ENCODE data around the gene ZDHHC12.

Gene ZDHHC12, protein sequence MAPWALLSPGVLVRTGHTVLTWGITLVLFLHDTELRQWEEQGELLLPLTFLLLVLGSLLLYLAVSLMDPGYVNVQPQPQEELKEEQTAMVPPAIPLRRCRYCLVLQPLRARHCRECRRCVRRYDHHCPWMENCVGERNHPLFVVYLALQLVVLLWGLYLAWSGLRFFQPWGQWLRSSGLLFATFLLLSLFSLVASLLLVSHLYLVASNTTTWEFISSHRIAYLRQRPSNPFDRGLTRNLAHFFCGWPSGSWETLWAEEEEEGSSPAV

DNA sequence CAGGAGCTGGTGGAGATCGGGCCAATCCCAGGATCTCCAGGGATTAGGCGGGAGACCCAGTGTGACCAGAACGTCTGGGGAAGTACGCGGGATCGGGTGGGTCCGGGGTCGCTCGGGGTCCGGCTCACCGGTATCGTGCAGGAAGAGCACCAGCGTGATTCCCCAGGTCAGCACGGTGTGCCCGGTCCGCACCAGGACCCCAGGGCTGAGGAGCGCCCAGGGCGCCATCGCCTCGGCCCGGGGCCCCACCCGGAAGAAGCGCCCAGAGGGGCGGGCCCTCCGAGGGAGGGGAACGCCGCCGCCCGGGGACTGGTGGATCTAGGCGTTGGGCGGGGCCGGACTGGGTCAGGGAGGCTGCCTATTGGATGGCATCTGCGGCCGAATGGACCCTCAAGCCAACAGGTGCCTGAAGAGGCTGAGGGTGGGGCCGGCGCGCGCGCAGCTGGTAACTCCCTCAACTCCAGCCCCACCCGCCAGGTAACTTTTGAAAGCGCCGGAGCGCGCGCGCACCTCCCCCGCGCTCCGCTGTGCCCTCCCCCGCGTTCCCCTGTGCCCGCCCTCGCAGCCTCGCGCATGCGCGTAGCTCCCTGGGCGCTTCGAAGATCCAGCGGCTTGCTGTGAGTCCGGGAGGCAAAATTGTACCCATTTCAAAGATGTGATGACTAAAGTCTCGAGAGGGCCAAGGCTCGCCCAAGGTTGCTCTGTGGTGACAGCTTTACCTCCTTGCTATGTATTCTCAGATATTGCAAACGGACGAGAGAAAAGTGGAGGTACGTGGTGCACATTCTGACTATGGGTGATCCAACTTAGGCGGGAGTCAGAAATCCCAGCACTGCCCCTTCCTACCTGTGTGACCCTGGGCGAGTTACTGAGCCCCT is at the start of gene ZDHHC12:
TSS of gene ZDHHC12 (minus strand) at position 262 of the 878 bp plus-strand sequence. CDS start at position 228, 34 bp downstream.
- peak within 1 kb of the TSS; percentile 84 for H3K9ac ChIP-seq (ENCODE audit: low read depth, low read length)
- H3K36me3 ChIP-seq (ENCODE audit: insufficient read depth, low read depth, low read length), result peaks cover 13% of the 10 kb centered on the region
- H3K4me3 ChIP-seq (ENCODE audit: low read length), result peak within 1 kb of the TSS; percentile 98
- no peaks in the 10 kb centered on the region for H3K4me1 ChIP-seq (ENCODE audit: insufficient read depth, low read length)
- H3K9me3 ChIP-seq (ENCODE audit: insufficient read depth, low read depth, low read length), result no peaks in the 10 kb centered on the region
- no peaks in the 10 kb centered on the region for H3K27me3 ChIP-seq (ENCODE audit: insufficient read depth, low read length)
- peak within 1 kb of the TSS; percentile 35 for H3K27ac ChIP-seq (ENCODE audit: low read length)

DNA sequence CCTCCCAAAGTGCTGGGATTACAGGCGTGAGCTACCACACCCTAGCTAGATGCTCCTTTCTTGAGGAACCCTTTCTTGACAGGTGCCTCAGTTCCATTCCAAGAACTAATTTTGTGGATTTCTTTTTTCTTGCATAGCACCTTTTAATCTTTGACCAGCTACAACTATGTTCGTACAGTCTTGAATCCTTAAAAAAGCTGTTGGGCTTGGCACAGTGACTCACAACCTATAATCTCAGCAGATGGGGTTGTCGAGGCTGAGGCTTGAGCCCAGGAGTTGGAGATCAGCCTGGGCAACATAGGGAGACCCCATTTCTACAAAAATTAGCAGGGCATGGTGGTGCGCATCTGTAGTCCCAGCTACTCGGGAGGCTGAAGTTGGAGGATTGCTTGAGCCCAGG is 49.1 kb upstream of the ZDHHC12 start:
- no peaks in the 10 kb centered on the region for H3K36me3 ChIP-seq (ENCODE audit: insufficient read depth, low read depth, low read length)
- H3K9me3 ChIP-seq (ENCODE audit: insufficient read depth, low read depth, low read length), result no peaks in the 10 kb centered on the region
- no peak overlapping the region for H3K27ac ChIP-seq (ENCODE audit: low read length)
- H3K4me1 ChIP-seq (ENCODE audit: insufficient read depth, low read length), result peaks cover 3% of the 10 kb centered on the region; the same call in 1 of the 2 replicates
- H3K27me3 ChIP-seq (ENCODE audit: insufficient read depth, low read length), result no peaks in the 10 kb centered on the region
- H3K9ac ChIP-seq (ENCODE audit: low read depth, low read length), result no peak overlapping the region
- no peak overlapping the region for H3K4me3 ChIP-seq (ENCODE audit: low read length)

DNA sequence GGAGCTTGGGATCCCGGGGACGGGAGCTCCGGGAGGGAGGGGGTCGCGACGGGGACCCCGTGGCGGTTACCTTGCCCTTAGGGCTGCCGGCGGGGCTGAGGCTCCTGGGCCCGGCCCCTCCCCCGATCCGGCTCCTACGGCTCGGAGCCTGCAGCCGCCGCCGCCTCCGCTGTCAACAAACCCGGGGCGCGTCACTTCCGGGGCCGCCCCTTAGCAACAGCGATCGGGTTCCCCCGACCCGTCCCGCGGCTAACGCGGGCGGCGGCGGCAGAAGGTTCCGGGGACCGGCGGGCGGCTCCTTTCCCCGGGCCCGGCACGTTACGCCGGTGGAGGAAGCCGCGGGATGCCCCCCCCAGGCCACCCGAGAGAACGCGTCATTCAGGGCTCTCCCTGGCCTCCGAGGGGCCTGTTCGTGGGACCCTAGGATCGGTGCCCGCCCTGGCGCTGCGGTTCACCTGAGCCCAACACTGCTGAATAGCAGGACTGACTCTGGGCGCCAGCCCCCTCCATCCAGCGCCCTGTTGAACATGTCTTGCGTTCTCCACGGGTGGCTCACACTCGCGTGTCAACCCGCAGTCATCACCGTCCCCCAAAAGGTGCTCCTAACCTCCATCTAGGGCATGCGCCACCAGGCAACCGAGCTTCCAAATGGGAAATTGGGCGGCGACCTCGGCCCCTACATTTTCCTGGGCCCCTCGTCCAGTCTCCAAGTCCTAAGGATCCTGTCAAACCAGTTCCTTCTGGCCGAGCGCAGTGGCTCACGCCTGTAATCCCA is 48.0 kb upstream of the ZDHHC12 start, which contains the start of gene ZER1:
TSS of gene ZER1 (minus strand) at position 183 of the 775 bp plus-strand sequence. CDS start 16,362 bp downstream, outside the sequence.
- peak within 1 kb of the TSS; percentile 91 for H3K9ac ChIP-seq (ENCODE audit: low read depth, low read length)
- peak within 1 kb of the TSS; percentile 95 for H3K4me3 ChIP-seq (ENCODE audit: low read length)
- no peaks in the 10 kb centered on the region for H3K27me3 ChIP-seq (ENCODE audit: insufficient read depth, low read length)
- no peaks in the 10 kb centered on the region for H3K36me3 ChIP-seq (ENCODE audit: insufficient read depth, low read depth, low read length)
- no peaks in the 10 kb centered on the region for H3K9me3 ChIP-seq (ENCODE audit: insufficient read depth, low read depth, low read length)
- H3K27ac ChIP-seq (ENCODE audit: low read length), result peak within 1 kb of the TSS; percentile 93
- H3K4me1 ChIP-seq (ENCODE audit: insufficient read depth, low read length), result peaks cover 3% of the 10 kb centered on the region; the same call in 1 of the 2 replicates

DNA sequence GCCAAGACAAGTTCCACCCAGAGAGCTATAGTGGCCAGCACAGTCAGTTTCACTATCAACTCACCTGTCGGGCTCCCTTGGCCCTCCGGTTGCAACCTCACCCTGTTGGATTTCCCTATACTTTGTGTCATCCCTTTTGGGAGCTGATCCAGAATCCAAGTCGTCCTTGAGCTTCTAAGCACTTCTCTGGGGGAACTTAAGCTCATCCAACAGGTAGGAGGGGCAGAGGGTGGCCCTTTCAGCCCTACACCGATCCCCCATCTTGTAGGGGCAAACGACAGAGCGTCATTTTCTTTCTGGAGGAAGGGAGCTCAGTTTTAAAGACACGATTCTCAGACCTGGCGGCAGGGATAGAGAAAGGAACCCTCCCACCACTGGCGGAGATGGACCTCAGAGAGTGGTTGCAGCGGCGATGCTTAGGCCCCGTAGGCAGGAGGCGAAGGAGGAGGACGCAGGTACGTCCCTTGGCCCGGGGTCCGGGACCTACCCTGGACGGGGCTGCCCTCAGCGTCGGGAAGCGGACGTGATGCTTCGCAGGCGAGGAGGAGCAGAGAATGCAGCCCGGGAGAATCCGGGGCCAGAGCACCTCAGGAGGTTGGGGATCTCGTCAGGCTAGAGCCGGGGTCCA is 47.3 kb upstream of the ZDHHC12 start:
- H3K4me1 ChIP-seq (ENCODE audit: insufficient read depth, low read length), result peaks cover 3% of the 10 kb centered on the region; the same call in 1 of the 2 replicates
- H3K4me3 ChIP-seq (ENCODE audit: low read length), result peak overlapping the region; percentile 95
- no peaks in the 10 kb centered on the region for H3K9me3 ChIP-seq (ENCODE audit: insufficient read depth, low read depth, low read length)
- peak overlapping the region; percentile 86 for H3K27ac ChIP-seq (ENCODE audit: low read length)
- H3K36me3 ChIP-seq (ENCODE audit: insufficient read depth, low read depth, low read length), result no peaks in the 10 kb centered on the region
- H3K9ac ChIP-seq (ENCODE audit: low read depth, low read length), result peak overlapping the region; percentile 91
- no peaks in the 10 kb centered on the region for H3K27me3 ChIP-seq (ENCODE audit: insufficient read depth, low read length)

DNA sequence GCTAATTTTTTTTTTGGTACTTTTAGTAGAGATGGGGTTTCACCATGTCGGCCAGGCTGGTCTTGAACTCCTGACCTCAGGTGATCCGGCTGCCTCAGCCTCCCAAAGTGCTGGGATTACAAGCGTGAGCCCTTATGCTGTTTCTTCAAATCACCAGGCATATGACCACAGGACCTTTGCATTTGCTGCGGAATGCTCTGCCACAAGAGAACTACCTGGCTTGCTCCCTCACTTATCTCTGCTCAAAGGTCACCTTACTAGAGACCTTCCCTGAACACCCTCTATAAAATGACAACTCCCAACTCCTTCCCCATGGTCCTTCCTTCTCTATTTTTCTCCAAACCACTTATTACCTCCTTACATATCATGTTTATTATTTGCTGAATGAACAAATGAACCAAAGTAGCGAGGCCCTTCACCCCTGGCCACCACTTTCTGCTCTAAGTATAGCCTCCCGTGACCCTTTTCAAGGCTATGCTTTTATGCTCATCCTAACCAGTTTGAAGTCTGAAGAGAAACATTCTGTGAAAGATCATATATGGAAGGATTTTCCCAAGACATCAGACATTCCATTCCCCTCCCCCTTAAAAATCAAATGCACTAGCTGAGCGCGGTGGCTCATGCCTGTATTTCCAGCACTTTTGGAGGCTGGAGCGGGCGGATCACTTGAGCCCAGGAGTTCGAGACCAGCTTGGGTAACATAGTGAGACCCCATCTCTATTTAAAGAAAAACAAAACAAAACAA is 46.5 kb upstream of the ZDHHC12 start:
- H3K9ac ChIP-seq (ENCODE audit: low read depth, low read length), result peak overlapping the region; percentile 91; the same call in 1 of the 2 replicates
- H3K4me1 ChIP-seq (ENCODE audit: insufficient read depth, low read length), result peaks cover 3% of the 10 kb centered on the region; the same call in 1 of the 2 replicates
- no peak overlapping the region for H3K27ac ChIP-seq (ENCODE audit: low read length)
- H3K36me3 ChIP-seq (ENCODE audit: insufficient read depth, low read depth, low read length), result no peaks in the 10 kb centered on the region
- peak overlapping the region; percentile 95 for H3K4me3 ChIP-seq (ENCODE audit: low read length)
- no peaks in the 10 kb centered on the region for H3K27me3 ChIP-seq (ENCODE audit: insufficient read depth, low read length)
- no peaks in the 10 kb centered on the region for H3K9me3 ChIP-seq (ENCODE audit: insufficient read depth, low read depth, low read length)

DNA sequence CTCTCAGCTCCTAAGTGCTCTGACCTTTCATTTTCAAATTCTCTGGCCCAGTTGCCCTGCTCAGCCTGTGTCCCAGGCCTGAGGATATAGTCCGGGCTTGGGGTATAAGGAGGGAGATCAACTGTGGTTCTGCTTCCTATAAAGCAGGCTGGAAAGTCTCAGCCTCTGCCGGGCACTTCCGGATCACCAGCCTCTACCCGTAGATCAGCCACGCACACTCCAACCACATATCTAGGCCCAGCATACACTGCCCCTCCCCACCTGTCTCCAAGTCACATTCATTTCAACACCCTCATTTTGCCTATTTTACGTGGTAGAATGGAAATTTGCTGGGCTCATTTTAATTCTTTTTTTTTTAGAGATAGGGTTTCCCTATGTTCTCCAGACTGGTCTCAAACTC is 44.7 kb upstream of the ZDHHC12 start:
- no peaks in the 10 kb centered on the region for H3K9me3 ChIP-seq (ENCODE audit: insufficient read depth, low read depth, low read length)
- no peak overlapping the region for H3K4me3 ChIP-seq (ENCODE audit: low read length)
- H3K9ac ChIP-seq (ENCODE audit: low read depth, low read length), result no peak overlapping the region
- H3K27ac ChIP-seq (ENCODE audit: low read length), result no peak overlapping the region
- H3K4me1 ChIP-seq (ENCODE audit: insufficient read depth, low read length), result peaks cover 3% of the 10 kb centered on the region; the same call in 1 of the 2 replicates
- no peaks in the 10 kb centered on the region for H3K27me3 ChIP-seq (ENCODE audit: insufficient read depth, low read length)
- H3K36me3 ChIP-seq (ENCODE audit: insufficient read depth, low read depth, low read length), result no peaks in the 10 kb centered on the region

DNA sequence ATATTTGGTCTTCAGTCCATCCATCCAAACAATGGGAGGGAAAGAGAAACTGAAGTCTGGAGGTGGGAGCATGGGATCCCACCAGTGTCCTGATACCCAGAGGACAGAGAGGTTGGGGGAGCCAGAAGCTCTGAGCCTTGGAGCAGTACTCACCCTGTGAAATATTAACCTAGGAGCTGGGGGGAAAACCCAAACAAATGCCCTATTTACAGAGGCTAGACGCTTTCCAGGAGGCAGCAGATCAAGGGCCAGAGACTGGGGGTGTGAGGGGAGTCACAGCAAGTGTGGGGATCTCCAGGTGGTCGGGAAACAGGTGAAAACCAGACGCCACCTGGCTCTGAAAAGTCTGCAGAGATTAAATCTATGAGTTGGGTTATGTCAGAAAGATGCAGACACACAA is 41.6 kb upstream of the ZDHHC12 start:
- Histone ChIP-seq H3K9me3 (ENCODE audit: insufficient read depth, low read depth, low read length) (no peaks in the 10 kb centered on the region), H3K27me3 (ENCODE audit: insufficient read depth, low read length) (no peaks in the 10 kb centered on the region), H3K27ac (ENCODE audit: low read length) (no peak overlapping the region), H3K4me3 (ENCODE audit: low read length) (no peak overlapping the region), H3K4me1 (ENCODE audit: insufficient read depth, low read length) (no peaks in the 10 kb centered on the region), H3K9ac (ENCODE audit: low read depth, low read length) (no peak overlapping the region), H3K36me3 (ENCODE audit: insufficient read depth, low read depth, low read length) (no peaks in the 10 kb centered on the region)

DNA sequence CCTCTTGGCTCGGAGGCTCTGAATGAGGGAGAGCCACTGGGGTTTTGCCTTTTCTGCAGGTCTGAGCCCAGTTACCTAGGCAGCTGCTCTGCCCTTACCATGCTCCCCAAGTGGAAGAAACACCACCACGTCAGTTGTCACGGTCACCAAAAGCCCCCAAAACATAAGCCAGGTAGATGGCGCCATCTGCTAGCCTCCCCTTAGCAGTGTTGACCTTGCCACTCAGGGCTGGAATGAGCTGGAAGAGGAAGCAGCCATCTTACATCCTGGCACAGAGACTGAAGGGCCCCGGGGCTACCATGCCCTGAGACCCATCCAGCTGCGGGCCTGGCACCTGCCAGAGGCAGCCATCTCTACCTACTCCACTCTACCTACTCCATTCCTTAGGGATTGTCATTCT is 40.4 kb upstream of the ZDHHC12 start:
- Histone ChIP-seq H3K36me3 (ENCODE audit: insufficient read depth, low read depth, low read length) (no peaks in the 10 kb centered on the region), H3K27ac (ENCODE audit: low read length) (no peak overlapping the region), H3K27me3 (ENCODE audit: insufficient read depth, low read length) (no peaks in the 10 kb centered on the region), H3K9ac (ENCODE audit: low read depth, low read length) (no peak overlapping the region), H3K4me1 (ENCODE audit: insufficient read depth, low read length) (no peaks in the 10 kb centered on the region), H3K9me3 (ENCODE audit: insufficient read depth, low read depth, low read length) (no peaks in the 10 kb centered on the region), H3K4me3 (ENCODE audit: low read length) (no peak overlapping the region)

DNA sequence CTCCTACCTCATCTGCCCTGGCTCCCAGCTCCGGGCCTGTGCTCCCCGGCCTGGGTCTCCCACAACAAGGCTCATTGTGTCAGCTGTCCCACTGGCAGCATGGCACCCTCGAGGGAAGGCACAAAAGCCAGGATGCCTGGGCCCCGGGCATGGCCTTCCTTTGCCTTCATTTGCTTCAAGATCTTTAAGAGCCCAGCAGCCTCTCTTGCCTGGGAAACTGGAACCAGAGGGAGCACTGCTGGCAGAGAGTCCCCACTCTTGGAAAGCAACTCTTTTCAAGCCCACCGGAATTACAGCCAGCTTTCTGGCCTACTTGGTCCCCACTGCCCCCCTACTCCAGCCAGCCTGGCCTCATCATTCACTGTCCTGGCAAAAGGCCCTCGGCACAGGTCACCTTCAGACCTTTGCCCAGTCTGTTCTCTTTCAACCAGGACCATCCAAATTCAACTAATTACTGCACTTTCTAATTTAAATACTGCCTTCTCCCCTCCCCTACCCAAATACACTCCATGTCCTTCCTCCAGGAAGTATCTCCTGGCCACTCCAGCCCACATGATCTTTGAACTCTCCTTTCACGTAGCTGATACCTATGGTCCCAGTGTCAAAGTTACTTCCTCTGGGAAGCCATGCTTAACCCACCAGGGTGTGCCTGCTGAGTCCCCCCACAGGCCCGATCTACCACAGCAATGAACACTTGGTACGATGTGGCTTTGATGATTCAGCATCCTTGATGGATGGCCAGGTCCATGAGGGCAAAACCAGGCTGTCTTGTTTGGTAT is 38.9 kb upstream of the ZDHHC12 start:
- Histone ChIP-seq H3K9me3 (ENCODE audit: insufficient read depth, low read depth, low read length) (no peaks in the 10 kb centered on the region), H3K4me1 (ENCODE audit: insufficient read depth, low read length) (no peaks in the 10 kb centered on the region), H3K4me3 (ENCODE audit: low read length) (no peak overlapping the region), H3K27ac (ENCODE audit: low read length) (no peak overlapping the region), H3K36me3 (ENCODE audit: insufficient read depth, low read depth, low read length) (no peaks in the 10 kb centered on the region), H3K27me3 (ENCODE audit: insufficient read depth, low read length) (no peaks in the 10 kb centered on the region), H3K9ac (ENCODE audit: low read depth, low read length) (no peak overlapping the region)

DNA sequence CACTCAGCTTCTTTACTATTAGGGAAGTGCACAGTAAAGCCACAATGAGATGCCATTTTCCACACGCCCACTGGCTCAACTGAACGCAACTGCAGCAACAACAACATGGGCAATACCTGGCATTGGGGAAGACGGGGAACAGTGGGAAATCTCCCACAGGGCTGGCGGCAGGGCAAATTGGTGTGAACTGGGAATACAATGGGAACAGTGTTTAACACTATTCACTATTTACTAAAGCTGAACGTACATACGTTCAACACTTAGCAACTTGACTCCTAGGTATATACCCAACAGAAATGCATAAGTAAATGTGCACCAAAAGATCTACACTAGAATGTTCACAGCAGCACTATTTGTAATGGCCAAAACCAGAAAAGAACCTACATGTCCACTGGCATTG is 33.7 kb upstream of the ZDHHC12 start:
- Histone ChIP-seq H3K4me3 (ENCODE audit: low read length) (no peak overlapping the region), H3K9me3 (ENCODE audit: insufficient read depth, low read depth, low read length) (no peaks in the 10 kb centered on the region), H3K36me3 (ENCODE audit: insufficient read depth, low read depth, low read length) (no peaks in the 10 kb centered on the region; the same call in 1 of the 2 replicates), H3K4me1 (ENCODE audit: insufficient read depth, low read length) (no peaks in the 10 kb centered on the region), H3K27me3 (ENCODE audit: insufficient read depth, low read length) (no peaks in the 10 kb centered on the region), H3K27ac (ENCODE audit: low read length) (no peak overlapping the region), H3K9ac (ENCODE audit: low read depth, low read length) (no peak overlapping the region)

Data from iPS-20b (cell line).